ENCODE measurements around the gene CCL23. TPM values are rescaled to one million over a fixed set of nuclear protein-coding genes. Genes with fewer than 3 reads are reported as not detected.

Gene CCL23
- total RNA-seq, 6 experiments from 2014 or later: 1.1 to 12.7 (median 2.1) TPM

DNA sequence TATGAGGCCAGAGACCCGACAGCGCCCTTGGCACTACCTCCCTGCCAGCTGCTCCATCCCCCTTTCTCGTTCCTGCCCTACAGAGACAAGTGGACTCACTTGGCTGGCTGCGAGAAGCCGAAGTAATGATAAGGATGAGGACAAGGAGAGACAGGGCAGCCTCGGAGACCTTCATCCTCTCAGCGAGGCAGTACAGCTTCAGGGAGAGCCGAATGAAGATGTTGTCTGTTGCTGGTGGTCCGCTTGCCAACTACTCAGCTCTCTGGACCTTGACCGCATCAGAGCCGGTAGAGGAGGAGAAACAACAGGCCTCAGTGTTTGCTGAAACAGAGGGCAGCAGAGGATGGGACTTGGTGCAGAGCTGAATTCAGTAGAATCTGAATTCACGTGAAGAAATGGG, 36.5 kb downstream of the CCL23 start, which contains the start of gene CCL16:
TSS of gene CCL16 (minus strand) at position 252 of the 400 bp plus-strand sequence. CDS start at position 175, 77 bp downstream.
- 14% methylated on average over 11 of the region's 12 CpGs for WGBS (ENCODE audit: insufficient coverage, low coverage, low lambda C conversion rate, missing lambda C conversion rate)
- H3K9me3 ChIP-seq: no peaks in the 10 kb centered on the region
- peak within 1 kb of the TSS; percentile 56 to 88 (median 61) for H3K27ac ChIP-seq
- peaks cover 0 to 11% (median 0%) of the 10 kb centered on the region in 4 donors for H3K36me3 ChIP-seq
- no peaks in the 10 kb centered on the region for H3K27me3 ChIP-seq
- H3K4me1 ChIP-seq: peaks cover 0 to 45% (median 19%) of the 10 kb centered on the region in 4 donors
- intact Hi-C loops (cut with DNase I): loop anchor here (10.0 kb wide), 2 partner anchors 94 to 164 kb away; no protein-coding TSS in a partner anchor
- H3K4me3 ChIP-seq: peak within 1 kb of the TSS; percentile 48 to 95 (median 59)
- ATAC-seq: peak; percentile 64 to 76 (median 74)
- peak; percentile 54 to 88 (median 84) for DNase-seq
- peak; percentile 23 for TF ChIP-seq POLR2A (IDR thresholded peaks at IDR 0.05)
- TF ChIP-seq, protein P1, sequence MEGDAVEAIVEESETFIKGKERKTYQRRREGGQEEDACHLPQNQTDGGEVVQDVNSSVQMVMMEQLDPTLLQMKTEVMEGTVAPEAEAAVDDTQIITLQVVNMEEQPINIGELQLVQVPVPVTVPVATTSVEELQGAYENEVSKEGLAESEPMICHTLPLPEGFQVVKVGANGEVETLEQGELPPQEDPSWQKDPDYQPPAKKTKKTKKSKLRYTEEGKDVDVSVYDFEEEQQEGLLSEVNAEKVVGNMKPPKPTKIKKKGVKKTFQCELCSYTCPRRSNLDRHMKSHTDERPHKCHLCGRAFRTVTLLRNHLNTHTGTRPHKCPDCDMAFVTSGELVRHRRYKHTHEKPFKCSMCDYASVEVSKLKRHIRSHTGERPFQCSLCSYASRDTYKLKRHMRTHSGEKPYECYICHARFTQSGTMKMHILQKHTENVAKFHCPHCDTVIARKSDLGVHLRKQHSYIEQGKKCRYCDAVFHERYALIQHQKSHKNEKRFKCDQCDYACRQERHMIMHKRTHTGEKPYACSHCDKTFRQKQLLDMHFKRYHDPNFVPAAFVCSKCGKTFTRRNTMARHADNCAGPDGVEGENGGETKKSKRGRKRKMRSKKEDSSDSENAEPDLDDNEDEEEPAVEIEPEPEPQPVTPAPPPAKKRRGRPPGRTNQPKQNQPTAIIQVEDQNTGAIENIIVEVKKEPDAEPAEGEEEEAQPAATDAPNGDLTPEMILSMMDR (IDR thresholded peaks at IDR 0.05): no peak

- intact Hi-C loops (cut with DNase I): no loop called here
- DNase-seq: no peak
- TF ChIP-seq POLR2A (IDR thresholded peaks at IDR 0.05): no peak
- TF ChIP-seq, protein P1 (IDR thresholded peaks at IDR 0.05): no peak
Measured at GRCh38 chr17:35978346-35978745, 39.4 kb downstream of the CCL23 start.

GRCh38 chr17:35977509-35977908, 40.3 kb downstream of the CCL23 start:
- Histone ChIP-seq H3K4me3 (no peak overlapping the region), H3K4me1 (peaks cover 0 to 78% (median 36%) of the 10 kb centered on the region in 4 donors), H3K36me3 (peaks cover 0 to 11% (median 0%) of the 10 kb centered on the region in 4 donors), H3K27ac (peak overlapping the region in 1 of 3 donors; percentile 74), H3K27me3 (no peaks in the 10 kb centered on the region), H3K9me3 (no peaks in the 10 kb centered on the region)
- DNase-seq: no peak
- intact Hi-C loops (cut with DNase I): no loop called here
- no peak for ATAC-seq
- WGBS (ENCODE audit: insufficient coverage, low coverage, low lambda C conversion rate, missing lambda C conversion rate): 78% methylated on average over 1 of the region's 7 CpGs
- no peak for TF ChIP-seq POLR2A (IDR thresholded peaks at IDR 0.05)
- TF ChIP-seq, protein P1 (IDR thresholded peaks at IDR 0.05): no peak

More at GRCh38 chr17:35978346-35978745, 39.4 kb downstream of the CCL23 start:
- peak overlapping the region in 1 of 3 donors; percentile 74 for H3K27ac ChIP-seq
- no peak for ATAC-seq
- peaks cover 0 to 71% (median 32%) of the 10 kb centered on the region in 4 donors for H3K4me1 ChIP-seq
- no peaks in the 10 kb centered on the region for H3K27me3 ChIP-seq
- 60% methylated on average over 2 of the region's 3 CpGs for WGBS (ENCODE audit: insufficient coverage, low coverage, low lambda C conversion rate, missing lambda C conversion rate)
- no peaks in the 10 kb centered on the region for H3K9me3 ChIP-seq
- H3K4me3 ChIP-seq: peak overlapping the region in 1 of 3 donors; percentile 95
- peaks cover 0 to 11% (median 0%) of the 10 kb centered on the region in 4 donors for H3K36me3 ChIP-seq

DNA sequence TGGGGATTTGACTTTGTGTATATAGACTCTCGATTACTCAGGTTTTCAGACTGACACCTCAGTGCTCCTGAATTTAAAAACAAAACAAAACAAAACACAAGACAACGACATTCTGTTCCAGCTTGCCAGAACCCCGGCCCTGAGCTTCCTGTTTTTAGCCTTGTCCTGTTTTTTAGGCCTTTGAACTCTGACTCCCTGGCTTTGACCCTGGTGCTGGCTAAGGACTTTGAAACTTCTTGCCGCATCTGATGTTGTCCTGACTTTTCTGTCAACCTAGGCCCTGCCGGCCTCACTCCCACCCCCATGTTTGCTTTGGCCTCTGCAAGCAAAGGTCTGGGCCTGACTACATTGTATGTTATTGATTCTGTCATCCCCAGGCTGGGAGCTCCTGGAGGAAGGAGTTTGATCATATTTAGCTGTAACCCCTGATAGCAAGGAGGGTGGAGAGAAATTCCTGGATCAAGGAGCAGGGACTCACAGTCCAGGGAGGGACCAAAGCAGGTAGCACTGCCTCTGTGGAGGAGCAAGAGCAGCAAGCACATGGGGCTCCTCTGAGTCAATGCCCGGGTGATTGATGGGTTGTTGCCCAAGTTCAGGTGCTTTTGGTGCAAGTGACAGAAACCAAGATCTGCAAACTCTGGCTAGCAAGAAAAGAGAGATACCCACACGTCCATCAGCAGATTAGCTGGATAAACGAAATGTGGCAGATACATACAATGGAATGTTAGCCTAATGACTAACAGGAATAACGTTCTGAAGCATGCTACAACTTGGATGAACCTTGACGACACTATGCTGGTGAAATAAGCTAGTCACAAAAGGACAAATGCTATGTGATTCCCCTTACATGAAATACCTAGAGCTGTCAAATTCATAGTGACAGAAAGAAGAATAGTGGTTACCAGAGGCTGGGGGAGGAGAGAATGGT, 44.2 kb downstream of the CCL23 start:
- no peak for TF ChIP-seq POLR2A (IDR thresholded peaks at IDR 0.05)
- TF ChIP-seq, protein P1 (IDR thresholded peaks at IDR 0.05): no peak
- Histone ChIP-seq H3K4me1 (peaks cover 0 to 87% (median 43%) of the 10 kb centered on the region in 4 donors), H3K9me3 (no peaks in the 10 kb centered on the region), H3K27ac (peak overlapping the region; percentile 54 to 74 (median 68)), H3K27me3 (no peaks in the 10 kb centered on the region), H3K4me3 (no peak overlapping the region), H3K36me3 (peaks cover 0 to 3% (median 0%) of the 10 kb centered on the region in 4 donors)
- 15% methylated on average over 10 of the region's 10 CpGs for WGBS (ENCODE audit: insufficient coverage, low coverage, low lambda C conversion rate, missing lambda C conversion rate)
- peak; percentile 81 to 94 (median 92) for DNase-seq
- ATAC-seq: peak; percentile 70 to 80 (median 74)
- intact Hi-C loops (cut with DNase I): no loop called here
